Vagina (tissue), 2 donors: ENCODE measurements around the gene IL18RAP. TPM values are rescaled to one million over a fixed set of nuclear protein-coding genes. Genes with fewer than 3 reads are reported as not detected.

Experiments
- DNase-seq, 2 donors: peaks; one replicate each; pipeline ENCODE4 v3.0.0-alpha.2; 2017; ENCODE audit errors: extremely low spot score in 2 of 2
- H3K27ac ChIP-seq: fragments of 200-600 bp; sonication (generic); one replicate; pipeline ENCODE4 v1.5.1; 2019
- H3K27me3 ChIP-seq: fragments of 200-600 bp; sonication (generic); one replicate; pipeline ENCODE4 v1.5.1; 2019
- H3K36me3 ChIP-seq, 2 donors: fragments of 200-600 bp; sonication (generic); one replicate each; pipeline ENCODE4 v1.5.1; 2017 to 2019
- H3K4me1 ChIP-seq: fragments of 200-600 bp; sonication (generic); one replicate; pipeline ENCODE4 v1.5.1; 2019
- H3K4me3 ChIP-seq, 2 donors: fragments of 200-600 bp; sonication (generic); 1 replicate in 1 of 2; 2 replicates in 1 of 2; pipeline ENCODE4 v1.5.1; 2016 to 2019
- H3K9me3 ChIP-seq: fragments of 200-600 bp; sonication (generic); one replicate; pipeline ENCODE4 v1.5.1; 2019
- CTCF ChIP-seq, 3 experiments: fragments of 450-650 bp in 2 of 3; fragments of 200-600 bp in 1 of 3; sonication (generic) in 1 of 3; IDR thresholded peaks; one replicate each; pipeline ENCODE4 v1.5.1; 2017 to 2019; ENCODE audit warnings: antibody characterized with exemption in 3 of 3, mild to moderate bottlenecking in 2 of 3, moderate library complexity in 2 of 3
- POLR2A ChIP-seq, 2 donors: fragments of 450-650 bp; IDR thresholded peaks; one replicate each; pipeline ENCODE4 v1.6.1; 2017; ENCODE audit warnings: antibody characterized with exemption in 2 of 2, mild to moderate bottlenecking in 2 of 2, moderate library complexity in 2 of 2
- POLR2AphosphoS5 ChIP-seq, 2 donors: sonication (generic); formaldehyde crosslinking; IDR thresholded peaks; one replicate each; pipeline ENCODE4 v1.9.0; 2017; ENCODE audit warnings: antibody characterized with exemption in 2 of 2, mild to moderate bottlenecking in 2 of 2, low read depth in 1 of 2; ENCODE audit not compliant: insufficient read depth in 1 of 2
- intact Hi-C: fragments of 100-400 bp; cut with DNase I; formaldehyde crosslinking; loops from one replicate; pipeline ENCODE4 v1.15.1; 2023
- total RNA-seq: library from RNA; depleted of rRNA; stranded (reverse); fragments of >200 nt; gene quantifications from one replicate; pipeline ENCODE4 v1.2.3, GENCODE V29; 2016

The IL18RAP gene
- total RNA-seq, 1 donor from 2014 or later: 5.9 TPM

- Histone ChIP-seq H3K9me3 (no peaks in the 10 kb centered on the region), H3K36me3 (no peaks in the 10 kb centered on the region), H3K27ac (no peak overlapping the region), H3K27me3 (no peaks in the 10 kb centered on the region), H3K4me3 (no peak overlapping the region), H3K4me1 (no peaks in the 10 kb centered on the region)
- intact Hi-C loops: no loop called here
- no peak for TF ChIP-seq POLR2A (IDR thresholded peaks at IDR 0.05)
- no peak for TF ChIP-seq POLR2AphosphoS5 (IDR thresholded peaks at IDR 0.05; ENCODE audit: insufficient read depth in 1 of 2, low read depth in 1 of 2)
- TF ChIP-seq CTCF (IDR thresholded peaks at IDR 0.05): no peak
- DNase-seq: no peak
These were observed 47.2 kb downstream of the IL18RAP start for GRCh38 chr2:102470168-102470567.

GRCh38 chr2:102473020-102473419 lies 50.1 kb downstream of the IL18RAP start, which contains the start of gene SLC9A4:
Gene SLC9A4, plus strand, starts transcription at chr2:102473226. Its CDS starts 534 bp downstream, at chr2:102473760.
- Histone ChIP-seq H3K36me3 (no peaks in the 10 kb centered on the region), H3K4me3 (no peak within 1 kb of the TSS), H3K9me3 (no peaks in the 10 kb centered on the region), H3K4me1 (no peaks in the 10 kb centered on the region), H3K27ac (no peak within 1 kb of the TSS), H3K27me3 (no peaks in the 10 kb centered on the region)
- DNase-seq: no peak
- intact Hi-C loops: no loop called here
- TF ChIP-seq CTCF (IDR thresholded peaks at IDR 0.05) (peak; percentile 63 to 70 (median 67)), POLR2A (IDR thresholded peaks at IDR 0.05) (no peak)

- DNase-seq: no peak
- Histone ChIP-seq H3K9me3 (no peaks in the 10 kb centered on the region), H3K27ac (no peak overlapping the region), H3K27me3 (no peaks in the 10 kb centered on the region), H3K36me3 (no peaks in the 10 kb centered on the region), H3K4me1 (no peaks in the 10 kb centered on the region), H3K4me3 (no peak overlapping the region)
- TF ChIP-seq POLR2AphosphoS5 (IDR thresholded peaks at IDR 0.05; ENCODE audit: insufficient read depth in 1 of 2, low read depth in 1 of 2) (no peak), CTCF (IDR thresholded peaks at IDR 0.05) (no peak), POLR2A (IDR thresholded peaks at IDR 0.05) (no peak)
- intact Hi-C loops: no loop called here
These were observed 50.7 kb downstream of the IL18RAP start for GRCh38 chr2:102473631-102474030.

- no peaks in the 10 kb centered on the region for H3K4me1 ChIP-seq
- no peak overlapping the region for H3K4me3 ChIP-seq
- no peaks in the 10 kb centered on the region for H3K27me3 ChIP-seq
- H3K27ac ChIP-seq: no peak overlapping the region
- no peak for TF ChIP-seq CTCF (IDR thresholded peaks at IDR 0.05)
- TF ChIP-seq POLR2A (IDR thresholded peaks at IDR 0.05): no peak
- no peak for TF ChIP-seq POLR2AphosphoS5 (IDR thresholded peaks at IDR 0.05; ENCODE audit: insufficient read depth in 1 of 2, low read depth in 1 of 2)
- H3K36me3 ChIP-seq: no peaks in the 10 kb centered on the region
- intact Hi-C loops: no loop called here
- DNase-seq: no peak
- no peaks in the 10 kb centered on the region for H3K9me3 ChIP-seq
These were observed 51.8 kb downstream of the IL18RAP start for GRCh38 chr2:102474785-102475184.

GRCh38 chr2:102478686-102479470 lies 55.9 kb downstream of the IL18RAP start:
- intact Hi-C loops: no loop called here
- DNase-seq: no peak
- Histone ChIP-seq H3K4me3 (no peak overlapping the region), H3K36me3 (no peaks in the 10 kb centered on the region), H3K9me3 (no peaks in the 10 kb centered on the region), H3K4me1 (no peaks in the 10 kb centered on the region), H3K27me3 (no peaks in the 10 kb centered on the region), H3K27ac (no peak overlapping the region)
- TF ChIP-seq POLR2A (IDR thresholded peaks at IDR 0.05): no peak
- TF ChIP-seq CTCF (IDR thresholded peaks at IDR 0.05): no peak
- TF ChIP-seq POLR2AphosphoS5 (IDR thresholded peaks at IDR 0.05; ENCODE audit: insufficient read depth in 1 of 2, low read depth in 1 of 2): no peak
